Measurements from ENCODE around the gene NOTCH1.

Gene NOTCH1

GRCh38 chr9:136494531-136495215 lies 51.2 kb downstream of the NOTCH1 start:
- no peak for TF ChIP-seq CTCF (IDR thresholded peaks at IDR 0.05; ENCODE audit: insufficient read depth, low read length, missing control alignments)
- CTCF ChIA-PET, result interaction anchor here (1.1 to 11.1 kb wide), 4 partner anchors 8 to 137 kb away, joined by 3 to 131 read pairs (median 10); no protein-coding TSS in a partner anchor

GRCh38 chr9:136494012-136494411 lies 51.8 kb downstream of the NOTCH1 start:
- ChIA-PET CTCF (interaction anchor here (1.5 to 3.4 kb wide), 4 partner anchors 9 to 178 kb away, joined by 5 to 11 read pairs (median 8); no protein-coding TSS in a partner anchor), POLR2A (no interaction called here)
- DNase-seq (ENCODE audit: low read depth, low spot score), result no peak
- H3K4me3 ChIP-seq (ENCODE audit: low read depth, low read length), result no peak overlapping the region
- TF ChIP-seq CTCF (IDR thresholded peaks at IDR 0.05; ENCODE audit: insufficient read depth, low read length, missing control alignments), result no peak

More at GRCh38 chr9:136494531-136495215, 51.2 kb downstream of the NOTCH1 start:
- no peak overlapping the region for H3K4me3 ChIP-seq (ENCODE audit: low read depth, low read length)
- POLR2A ChIA-PET, result no interaction called here
- no peak for DNase-seq (ENCODE audit: low read depth, low spot score)

GRCh38 chr9:136493567-136493971 lies 52.3 kb downstream of the NOTCH1 start:
- no peak overlapping the region for H3K4me3 ChIP-seq (ENCODE audit: low read depth, low read length)
- CTCF ChIA-PET, result interaction anchor here (1.5 to 3.4 kb wide), 3 partner anchors 9 to 178 kb away, joined by 5 to 11 read pairs (median 7); no protein-coding TSS in a partner anchor
- no peak for DNase-seq (ENCODE audit: low read depth, low spot score)
- POLR2A ChIA-PET, result no interaction called here
- TF ChIP-seq CTCF (IDR thresholded peaks at IDR 0.05; ENCODE audit: insufficient read depth, low read length, missing control alignments), result no peak

GRCh38 chr9:136492978-136493522 lies 52.8 kb downstream of the NOTCH1 start:
- no peak for DNase-seq (ENCODE audit: low read depth, low spot score)
- ChIA-PET CTCF (interaction anchor here (1.5 to 1.6 kb wide), 2 partner anchors 8 to 179 kb away, joined by 5 to 7 read pairs; no protein-coding TSS in a partner anchor), POLR2A (no interaction called here)

GRCh38 chr9:136489731-136490130 lies 56.1 kb downstream of the NOTCH1 start:
- ChIA-PET POLR2A (interaction anchor here (1.4 kb wide), 1 partner anchor 136 kb away, joined by 4 read pairs; no protein-coding TSS in a partner anchor), CTCF (interaction anchor here (1.0 to 9.2 kb wide), 13 partner anchors 11 to 182 kb away, joined by 3 to 674 read pairs (median 10); no protein-coding TSS in a partner anchor)
- no peak for DNase-seq (ENCODE audit: low read depth, low spot score)
- no peak overlapping the region for H3K4me3 ChIP-seq (ENCODE audit: low read depth, low read length)
- TF ChIP-seq CTCF (IDR thresholded peaks at IDR 0.05; ENCODE audit: insufficient read depth, low read length, missing control alignments), result no peak

More at GRCh38 chr9:136492978-136493522, 52.8 kb downstream of the NOTCH1 start:
- H3K4me3 ChIP-seq (ENCODE audit: low read depth, low read length), result no peak overlapping the region
- no peak for TF ChIP-seq CTCF (IDR thresholded peaks at IDR 0.05; ENCODE audit: insufficient read depth, low read length, missing control alignments)
